Measurements from ENCODE around the gene LYVE1.

Gene LYVE1

DNA sequence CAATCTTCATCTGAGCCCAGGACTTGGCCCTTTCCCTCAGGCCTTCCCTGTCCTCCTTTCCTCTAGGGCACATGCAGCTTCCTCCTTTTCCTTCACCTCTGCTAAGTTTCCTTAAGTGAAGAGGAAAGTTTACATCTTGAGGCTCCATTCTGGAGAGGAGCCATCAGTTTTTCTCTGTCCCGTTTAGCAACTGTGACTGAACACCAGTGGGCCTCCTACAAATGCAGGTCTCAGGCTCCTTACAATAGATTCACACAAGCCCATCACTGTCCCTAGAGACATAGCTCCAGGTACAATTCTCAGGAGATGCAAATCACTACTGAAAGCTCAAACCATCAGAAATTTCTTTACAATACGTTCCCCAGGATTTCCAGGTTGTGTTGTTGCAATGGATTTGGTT lies 23.3 kb upstream of the LYVE1 start:
- DNase-seq = no peak

DNA sequence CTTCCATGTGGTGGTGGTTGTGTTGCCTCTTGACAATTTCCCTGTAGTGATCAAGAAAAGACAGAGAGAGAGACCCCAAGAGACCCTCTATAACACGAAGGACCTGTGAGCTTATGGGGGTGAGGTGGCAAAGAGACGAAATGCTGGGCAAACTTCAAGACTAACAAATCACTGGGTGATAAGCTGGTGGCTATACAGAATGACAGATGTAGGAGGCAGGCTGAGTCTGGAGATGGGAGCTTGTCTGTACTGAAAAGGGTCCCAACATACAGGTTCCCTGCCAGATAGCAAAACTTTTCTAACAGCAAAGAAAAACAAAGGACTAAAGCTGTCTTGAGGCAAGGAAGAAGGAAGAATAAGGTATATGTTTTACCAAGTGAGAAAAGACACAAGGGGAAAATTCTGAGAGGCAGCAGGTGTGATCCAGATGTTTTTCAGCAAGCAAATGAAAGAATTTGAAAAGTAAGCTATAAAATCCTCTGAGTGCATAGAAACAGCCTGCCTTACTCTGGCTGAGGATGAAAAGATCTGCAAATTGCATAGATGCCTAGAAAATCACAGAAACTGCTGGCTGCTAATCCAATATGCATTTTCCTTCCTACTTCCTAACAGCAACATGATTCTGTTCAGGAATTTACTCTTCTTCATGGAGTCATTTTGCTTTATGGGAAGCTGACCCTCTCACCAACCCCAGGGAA lies 21.9 kb upstream of the LYVE1 start:
- no peak for DNase-seq

- no peak for DNase-seq
Observed at GRCh38 chr11:10588904-10589303, 20.4 kb upstream of the LYVE1 start.

DNA sequence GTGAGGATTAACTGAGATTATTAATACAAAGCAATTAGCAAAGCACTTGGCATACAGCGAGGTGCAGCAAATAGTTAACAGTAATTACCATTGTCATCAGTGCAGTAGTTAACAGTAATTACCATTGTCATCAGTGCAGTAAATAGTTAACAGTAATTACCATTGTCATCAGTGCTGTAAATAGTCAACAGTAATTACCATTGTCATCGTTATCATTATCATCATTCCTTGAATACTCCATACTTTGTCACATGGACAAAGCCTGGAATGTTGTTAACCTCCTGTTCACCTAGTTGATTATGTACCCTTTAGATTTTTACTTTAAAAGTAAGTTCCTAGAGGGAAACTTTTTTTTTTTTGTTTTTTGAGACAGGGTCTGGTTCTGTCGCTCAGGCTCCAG lies 19.5 kb upstream of the LYVE1 start:
- no peak for DNase-seq

- no peak for DNase-seq
Observed at GRCh38 chr11:10587388-10587787, 18.9 kb upstream of the LYVE1 start.

- DNase-seq = no peak
Observed at GRCh38 chr11:10584071-10584501, 15.6 kb upstream of the LYVE1 start.

GRCh38 chr11:10581481-10582019 lies 13.1 kb upstream of the LYVE1 start:
- peak; percentile 16 for DNase-seq

GRCh38 chr11:10580623-10581022 lies 12.2 kb upstream of the LYVE1 start:
- no peak for DNase-seq

GRCh38 chr11:10579700-10580099 lies 11.2 kb upstream of the LYVE1 start:
- no peak for DNase-seq

DNA sequence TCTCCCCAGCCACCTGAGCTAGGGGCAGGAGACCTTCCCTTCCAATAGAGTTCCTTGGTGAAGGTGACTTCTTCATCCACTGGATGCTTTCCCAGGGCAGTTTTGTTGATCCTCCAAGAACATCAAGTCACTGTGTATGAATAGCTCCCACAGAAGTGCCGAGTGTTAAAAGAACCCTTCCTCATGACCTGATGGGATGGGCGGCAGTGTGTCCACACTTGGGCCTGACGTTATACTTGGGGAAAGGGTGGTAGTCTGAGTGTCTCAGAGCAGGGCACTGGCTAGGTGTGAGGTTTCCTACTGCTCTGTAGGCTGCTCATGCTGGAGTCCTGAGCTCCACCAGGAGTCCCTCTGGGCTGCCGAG lies 7.6 kb upstream of the LYVE1 start:
- DNase-seq = no peak

- no peak for DNase-seq
Observed at GRCh38 chr11:10575346-10576034, 7.0 kb upstream of the LYVE1 start.

DNA sequence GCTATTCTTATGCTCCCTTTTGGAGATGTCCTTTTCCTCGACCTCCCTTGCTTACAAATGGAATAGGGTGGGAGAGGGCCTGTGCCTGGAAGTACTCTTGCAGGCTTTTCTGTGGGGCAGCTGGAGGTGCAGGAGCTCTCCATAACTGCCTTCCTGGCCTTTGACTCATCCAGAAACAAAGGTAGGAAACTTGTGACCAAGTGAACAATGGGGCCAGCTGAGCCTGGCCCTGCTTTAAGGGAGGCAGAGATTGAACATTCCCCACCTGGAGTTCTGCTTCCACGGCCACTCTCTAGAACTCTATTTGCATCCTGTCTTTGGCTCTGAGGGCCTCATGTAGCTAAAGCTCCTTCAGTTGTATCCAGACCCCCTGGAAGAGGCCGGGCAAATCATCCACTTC lies 5.1 kb upstream of the LYVE1 start:
- no peak for DNase-seq

DNA sequence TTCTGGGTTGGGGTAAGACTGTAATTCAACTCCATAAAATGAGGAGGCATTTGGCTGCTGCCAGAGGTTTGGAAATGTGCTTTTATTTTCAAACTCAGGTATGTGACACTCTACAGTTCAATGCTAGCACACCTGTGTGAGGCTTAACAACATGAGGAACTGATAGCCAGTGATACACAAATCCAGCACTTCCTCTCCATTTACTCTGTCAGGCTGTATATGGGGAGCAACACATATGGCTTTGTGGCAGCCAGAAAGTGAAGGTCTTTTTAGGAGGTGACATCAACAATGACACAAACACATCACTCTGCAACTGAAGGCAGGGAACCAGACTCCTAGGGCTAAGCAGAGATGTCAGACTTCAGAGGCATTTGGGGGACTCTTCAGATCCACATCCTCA lies 4.6 kb upstream of the LYVE1 start:
- no peak for DNase-seq

- no peak for DNase-seq
Observed at GRCh38 chr11:10572533-10572932, 4.1 kb upstream of the LYVE1 start.

DNA sequence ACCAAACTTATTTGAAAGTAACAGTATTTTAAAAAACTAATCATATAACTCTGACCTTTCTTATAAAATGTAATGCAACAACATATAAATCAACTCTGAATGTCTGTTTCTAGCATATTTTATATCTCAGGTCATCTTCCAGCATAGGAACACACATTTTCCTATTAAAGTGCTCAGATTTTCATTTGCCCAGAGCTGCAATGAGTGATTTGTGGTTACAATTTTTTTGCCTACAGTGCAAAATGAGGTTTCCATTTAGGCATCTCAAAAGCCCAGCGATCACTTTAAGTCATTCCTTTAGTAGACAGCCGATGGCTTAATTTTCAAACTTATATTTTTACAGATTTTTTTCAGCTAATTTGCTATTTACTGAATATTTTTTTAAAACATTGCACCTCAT lies 1.0 kb downstream of the LYVE1 start:
- no peak for DNase-seq

- DNase-seq = no peak
Observed at GRCh38 chr11:10566257-10566957, 2.1 kb downstream of the LYVE1 start.

DNA sequence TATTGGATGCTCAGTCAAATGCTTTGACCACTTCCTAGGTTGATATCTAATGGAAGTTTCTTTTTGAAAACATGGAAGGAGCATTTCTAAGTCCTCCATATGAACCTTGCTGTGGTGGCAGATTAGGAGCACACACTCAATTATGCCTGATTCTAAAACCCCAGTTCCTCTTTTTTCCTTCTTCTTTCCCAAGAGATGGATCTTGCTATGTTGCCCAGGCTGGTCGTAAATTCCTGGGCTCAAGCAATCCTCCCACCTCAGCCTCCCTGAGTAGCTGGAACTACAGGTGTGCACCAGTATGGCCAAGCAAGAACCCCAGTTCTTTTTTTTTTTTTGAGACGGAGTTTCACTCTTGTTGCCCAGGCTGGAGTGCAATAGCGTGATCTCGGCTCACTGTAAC lies 3.0 kb downstream of the LYVE1 start:
- no peak for DNase-seq

DNA sequence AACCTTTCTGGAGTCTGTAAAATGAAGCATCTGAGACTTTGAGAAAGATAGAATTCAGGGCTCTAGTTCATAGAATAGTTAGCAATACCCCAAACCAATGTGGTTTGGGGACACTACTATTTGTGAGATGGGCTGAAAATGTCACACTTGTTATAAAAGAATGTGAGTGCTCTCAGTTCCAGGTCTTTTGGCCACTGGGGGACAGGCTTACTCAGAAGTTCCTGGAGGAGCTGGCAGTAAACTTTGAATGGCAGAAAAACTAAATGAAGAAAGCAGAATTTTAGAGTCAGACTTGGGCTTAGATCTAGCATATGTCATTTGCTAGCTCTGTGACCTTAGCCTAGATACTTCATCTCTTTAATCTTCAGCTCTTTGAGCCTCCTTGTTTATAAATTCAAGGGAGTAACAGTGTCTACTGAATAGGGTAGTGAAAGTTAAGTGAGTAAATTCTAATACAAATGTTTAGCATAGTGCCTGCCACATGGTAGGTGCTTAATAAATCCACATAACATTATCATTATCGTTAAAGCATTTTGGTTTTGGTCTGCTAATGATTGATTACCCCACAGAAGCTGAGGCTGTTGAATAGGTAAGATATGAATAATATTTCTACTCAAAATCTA lies 3.7 kb downstream of the LYVE1 start:
- no peak for DNase-seq

DNA sequence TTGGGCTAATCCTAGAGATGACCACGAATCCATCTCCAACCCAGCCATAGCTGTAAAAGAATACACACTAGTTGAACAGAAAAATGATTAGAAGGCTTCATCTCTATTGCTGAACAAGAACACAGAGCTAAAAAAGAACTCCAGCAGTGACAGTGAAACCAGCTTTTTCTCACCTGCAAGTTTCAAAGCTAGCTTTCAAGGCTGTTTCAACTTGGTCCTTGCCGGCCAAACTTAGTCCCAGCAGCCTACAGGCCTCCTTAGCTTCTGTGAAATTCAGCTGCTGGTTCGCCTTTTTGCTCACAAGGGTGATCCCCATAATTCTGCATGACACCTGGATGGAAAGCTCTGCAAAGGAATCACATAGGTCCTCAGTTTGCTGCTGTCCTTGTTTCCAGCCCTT lies 4.4 kb downstream of the LYVE1 start:
- DNase-seq = no peak

- DNase-seq = no peak
Observed at GRCh38 chr11:10561947-10562346, 6.5 kb downstream of the LYVE1 start.

GRCh38 chr11:10561043-10561818 lies 7.2 kb downstream of the LYVE1 start:
- no peak for DNase-seq

GRCh38 chr11:10558288-10558687 lies 10.2 kb downstream of the LYVE1 start:
- DNase-seq = no peak

- no peak for DNase-seq
Observed at GRCh38 chr11:10556590-10556989, 11.9 kb downstream of the LYVE1 start.
